ENCODE measurements around the gene RNASE8. TPM values are rescaled to one million over a fixed set of nuclear protein-coding genes. Genes with fewer than 3 reads are reported as not detected.

RNASE8 gene
- not detected in 2 replicates for polyA plus RNA-seq

GRCh38 chr14:21057803-21058675, at the start of gene RNASE8:
Gene RNASE8, plus strand, starts transcription at chr14:21057822. Its CDS starts 71 bp downstream, at chr14:21057893.

DNA sequence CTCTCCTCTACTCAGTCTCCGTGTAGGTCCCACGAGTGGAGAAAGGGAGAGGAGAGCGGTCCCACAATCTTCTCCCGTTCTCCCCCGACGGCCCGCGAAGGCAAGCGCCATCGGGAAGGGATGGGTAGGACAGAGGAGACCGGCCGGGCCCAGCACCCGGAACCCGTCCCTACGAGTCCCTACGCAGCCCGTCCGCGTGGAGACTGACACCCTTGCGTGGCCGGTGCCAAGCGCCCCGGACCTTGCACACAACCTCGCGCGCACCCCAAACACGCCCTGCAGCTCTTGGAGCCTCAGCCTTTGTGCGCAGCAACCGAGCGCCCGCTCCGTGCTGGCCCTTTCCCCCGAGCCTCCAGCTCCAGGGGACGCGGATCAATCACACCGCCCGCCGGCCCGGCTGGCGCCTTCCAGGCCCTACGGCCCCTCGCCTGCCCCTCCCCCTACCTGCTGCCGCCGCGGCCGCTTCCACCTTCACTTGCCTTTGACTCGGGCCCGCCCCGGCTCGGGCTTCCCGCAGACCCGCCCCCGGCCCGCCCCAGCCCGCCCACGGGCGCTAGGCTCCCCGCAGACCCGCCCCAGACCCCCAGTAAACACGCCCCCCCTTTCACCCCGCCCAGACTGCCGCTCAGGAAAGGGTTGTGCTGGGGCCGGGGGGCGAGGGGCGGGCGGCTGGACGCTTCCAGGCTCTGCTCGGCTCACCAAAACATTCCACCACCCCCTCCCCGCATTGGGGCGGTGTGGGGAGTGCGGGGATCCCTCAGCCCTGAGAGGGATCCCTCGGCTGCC, 32.8 kb upstream of the RNASE8 start, which contains the start of gene NDRG2:
NDRG2 (minus strand) TSS at position 477 of the 786 bp plus-strand sequence. CDS start 1,746 bp downstream, outside the sequence.

DNA sequence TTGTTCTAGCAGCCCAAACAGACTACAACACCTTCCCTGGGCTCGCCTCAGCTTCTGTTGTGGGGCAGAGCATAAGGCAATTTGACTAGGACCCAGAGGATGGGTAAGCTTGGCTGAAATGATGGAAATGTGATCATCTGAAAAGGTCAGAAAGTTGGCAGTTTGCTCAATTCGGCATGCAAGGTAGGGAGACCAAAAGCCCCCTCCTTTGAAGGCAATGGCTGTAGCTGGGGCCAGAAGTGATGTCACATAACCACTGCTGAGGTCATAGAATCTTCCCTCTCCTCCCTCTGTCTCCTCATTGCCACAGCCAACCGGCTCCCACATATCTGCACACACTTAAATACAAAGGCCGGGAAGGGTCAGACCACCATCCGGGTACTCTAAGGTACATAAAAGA, 27.7 kb upstream of the RNASE8 start, which contains the start of gene TPPP2:
TPPP2 (plus strand) TSS at position 301 of the 400 bp plus-strand sequence. CDS start 365 bp downstream, outside the sequence.

GRCh38 chr14:21034707-21035106, 22.9 kb upstream of the RNASE8 start, which contains the start of gene RNASE13:
Gene RNASE13, minus strand, starts transcription at chr14:21034807. Its CDS starts 519 bp downstream, at chr14:21034288.

DNA sequence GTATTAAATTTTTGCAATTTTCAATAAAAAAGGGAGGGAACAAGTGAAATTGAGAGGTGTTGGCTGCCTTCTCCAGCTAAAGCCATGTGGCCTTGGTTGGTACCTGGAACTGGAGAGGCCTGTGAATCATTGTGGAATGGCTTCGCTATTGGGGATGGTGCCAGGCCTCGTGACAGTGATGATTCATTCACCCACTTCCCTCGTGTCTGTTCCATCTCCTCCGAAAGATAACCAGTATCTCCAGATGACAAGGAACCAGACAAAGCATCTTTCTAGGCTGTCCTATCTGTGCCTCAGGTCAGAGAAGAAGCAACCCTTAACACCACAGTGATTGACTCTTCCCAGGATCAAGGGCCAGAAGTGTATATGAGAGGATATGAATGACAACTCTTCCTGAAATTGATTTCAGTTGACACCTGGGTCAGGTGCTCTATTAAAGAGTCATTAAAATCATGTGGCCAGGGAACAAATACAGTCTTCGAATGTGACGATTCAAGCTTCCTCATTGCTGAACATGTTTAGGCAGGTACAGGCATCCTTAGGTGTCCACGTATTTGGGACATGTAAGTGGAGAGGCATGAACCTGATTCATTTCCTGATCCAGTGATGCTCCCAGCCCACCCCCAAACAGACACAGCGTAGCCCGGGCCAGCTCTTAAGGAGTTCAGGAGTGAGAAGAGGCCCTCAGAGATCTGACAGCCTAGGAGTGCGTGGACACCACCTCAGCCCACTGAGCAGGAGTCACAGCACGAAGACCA, 15.8 kb upstream of the RNASE8 start, which contains the start of gene RNASE7:
RNASE7 (plus strand) TSS at position 687 of the 758 bp plus-strand sequence. CDS start 631 bp downstream, outside the sequence.

GRCh38 chr14:21070083-21070609, 12.5 kb downstream of the RNASE8 start, which contains the start of gene ARHGEF40:
Gene ARHGEF40, plus strand, starts transcription at chr14:21070304. Its CDS starts 93 bp downstream, at chr14:21070397.

DNA sequence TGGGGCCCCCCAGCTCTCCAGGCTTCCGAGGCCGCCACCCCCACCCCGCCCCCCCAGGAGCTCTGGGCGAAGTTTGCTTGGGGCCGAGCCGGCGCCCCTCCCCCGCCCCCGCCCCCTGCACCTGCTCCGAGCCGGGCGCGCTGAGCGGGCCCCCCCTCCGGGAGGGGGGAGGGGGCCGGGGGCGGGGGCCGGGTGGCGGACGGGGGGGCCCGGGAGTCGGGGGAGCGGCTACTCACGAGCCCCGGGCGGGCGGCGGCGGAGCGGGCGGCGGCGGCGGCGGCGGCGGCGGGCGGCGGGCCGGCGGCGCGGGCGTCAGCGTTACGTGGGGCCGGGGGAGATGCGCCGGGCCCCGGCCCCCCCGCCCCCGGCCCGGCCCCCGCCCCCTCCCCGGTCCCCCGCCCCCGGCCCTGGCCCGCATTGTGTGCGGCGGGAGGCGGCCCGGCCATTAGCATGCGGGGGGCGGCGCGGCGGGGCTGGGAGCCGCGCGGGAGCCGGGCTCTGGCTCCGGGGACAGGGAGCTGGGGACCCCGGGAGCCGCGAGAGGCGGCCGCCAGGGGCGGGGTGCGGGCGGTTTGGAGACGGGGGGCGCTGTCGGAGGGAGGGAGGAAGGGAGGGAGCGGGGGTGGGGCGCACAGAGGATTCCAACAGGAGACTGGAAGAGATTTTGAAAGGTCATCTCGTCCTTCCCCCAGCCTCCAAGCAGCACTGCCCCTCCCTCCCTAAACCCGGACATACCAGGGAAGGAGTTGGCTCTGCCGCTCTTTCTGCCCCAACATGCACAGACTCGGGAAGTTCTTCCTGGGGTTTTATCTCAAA, 40.7 kb downstream of the RNASE8 start, which contains the start of gene ZNF219:
ZNF219 (minus strand) TSS at position 580 of the 816 bp plus-strand sequence. CDS start 5,064 bp downstream, outside the sequence.

DNA sequence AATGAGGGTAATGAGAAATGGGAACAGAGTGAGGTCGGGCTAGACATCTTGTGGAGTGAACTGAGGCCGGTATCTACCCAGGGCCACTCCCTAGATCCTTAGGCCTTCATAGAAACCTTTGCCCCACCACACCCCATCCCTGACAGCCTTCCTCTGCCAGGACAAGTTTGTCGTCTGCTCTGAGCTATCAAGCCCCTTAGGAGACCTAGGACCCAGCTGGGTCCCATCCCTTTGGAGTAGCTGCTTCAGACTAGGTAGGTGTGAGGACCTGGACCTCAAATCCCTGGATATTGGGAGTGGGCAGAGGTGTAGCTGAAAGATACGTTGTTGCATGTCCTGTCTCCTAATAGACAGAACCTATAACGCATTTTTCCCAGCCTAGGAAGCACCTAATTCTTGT, 43.3 kb downstream of the RNASE8 start, which contains the start of gene TMEM253:
TMEM253 (plus strand) TSS at position 136 of the 400 bp plus-strand sequence. CDS start 278 bp downstream, outside the sequence.

Other genes starting within 250 kb of the RNASE8 start
- 2.3 TPM in 1 of 2 replicates, not detected in the other for gene RNASE3, start 166.4 kb upstream of the RNASE8 start, polyA plus RNA-seq
- not detected in 2 replicates for gene RNASE2, start 102.3 kb upstream of the RNASE8 start, polyA plus RNA-seq
- gene METTL17, start 67.8 kb upstream of the RNASE8 start, polyA plus RNA-seq: 31.3 and 34.6 TPM in 2 replicates
- gene SLC39A2, start 58.5 kb upstream of the RNASE8 start, polyA plus RNA-seq: not detected in 2 replicates
- gene NDRG2, start 32.8 kb upstream of the RNASE8 start, polyA plus RNA-seq: 35.9 and 44.4 TPM in 2 replicates
- gene TPPP2, start 27.6 kb upstream of the RNASE8 start, polyA plus RNA-seq: not detected in 2 replicates
- gene RNASE13, start 23.0 kb upstream of the RNASE8 start, polyA plus RNA-seq: not detected in 2 replicates
- not detected in 2 replicates for gene RNASE7, start 15.5 kb upstream of the RNASE8 start, polyA plus RNA-seq
- gene ARHGEF40, start 12.5 kb downstream of the RNASE8 start, polyA plus RNA-seq: 4.0 and 6.3 TPM in 2 replicates
- gene ZNF219, start 40.8 kb downstream of the RNASE8 start, polyA plus RNA-seq: 3.0 and 4.5 TPM in 2 replicates
- 4.4 and 6.9 TPM in 2 replicates for gene TMEM253, start 43.2 kb downstream of the RNASE8 start, polyA plus RNA-seq
- not detected in 2 replicates for gene OR5AU1, start 98.2 kb downstream of the RNASE8 start, polyA plus RNA-seq
- 281 and 301 TPM in 2 replicates for gene HNRNPC, start 211.6 kb downstream of the RNASE8 start, polyA plus RNA-seq
- 0.74 and 6.9 TPM in 2 replicates for gene RPGRIP1, start 222.3 kb downstream of the RNASE8 start, polyA plus RNA-seq